Naive B cell (primary cell): ENCODE results near the gene KCNH1. TPM values are rescaled to one million over a fixed set of nuclear protein-coding genes. Genes with fewer than 3 reads are reported as not detected.
"Not testable (repeated sequence)": the region's sequence is repeated elsewhere in the genome, so short reads cannot be mapped to it uniquely, and the experiment has no call there.

Experiments
- ATAC-seq, 2 donors: fragments of 150-1000 bp; cut with Tn5 transposase; 2 replicates each; pipeline ENCODE4 v1.10.0; 2021; ENCODE audit warnings: low read depth in 2 of 2, mild to moderate bottlenecking in 2 of 2, moderate library complexity in 2 of 2
- DNase-seq: peaks from one replicate; pipeline ENCODE4 v3.0.0; 2022
- H3K27ac Mint-ChIP-seq, 6 donors: one replicate each; pipeline ENCODE4 v1.8.0; 2020 to 2022; ENCODE audit warnings: mild to moderate bottlenecking in 6 of 6, mixed read lengths in 6 of 6, moderate library complexity in 5 of 6, inconsistent platforms in 2 of 6
- H3K27me3 Mint-ChIP-seq, 3 donors: one replicate each; pipeline ENCODE4 v1.8.0; 2021 to 2022; ENCODE audit warnings: mixed read lengths in 3 of 3, mild to moderate bottlenecking in 1 of 3
- H3K36me3 Mint-ChIP-seq, 2 donors: one replicate each; pipeline ENCODE4 v1.8.0; 2020 to 2022; ENCODE audit warnings: mixed read lengths in 2 of 2, inconsistent platforms in 1 of 2, mild to moderate bottlenecking in 1 of 2
- H3K4me1 Mint-ChIP-seq, 3 donors: one replicate each; pipeline ENCODE4 v1.8.0; 2020 to 2022; ENCODE audit warnings: mixed read lengths in 3 of 3, inconsistent platforms in 1 of 3, mild to moderate bottlenecking in 1 of 3, moderate library complexity in 1 of 3
- H3K4me3 Mint-ChIP-seq, 8 donors: one replicate each; pipeline ENCODE4 v1.8.0; 2020 to 2022; ENCODE audit warnings: mild to moderate bottlenecking in 8 of 8, mixed read lengths in 8 of 8, moderate library complexity in 8 of 8, inconsistent platforms in 2 of 8
- H3K9me3 Mint-ChIP-seq, 7 donors: one replicate each; pipeline ENCODE4 v1.8.0; 2020 to 2022; ENCODE audit warnings: mixed read lengths in 7 of 7, mild to moderate bottlenecking in 5 of 7, inconsistent platforms in 2 of 7, moderate library complexity in 1 of 7
- polyA plus RNA-seq, 6 donors: library from polyadenylated mRNA; unstranded; fragments of 300-500 nt; fragmentation: Illumina TruSeq; gene quantifications; one replicate each; pipeline ENCODE4 v1.2.3, GENCODE V29; 2021; ENCODE audit warnings: low read depth in 6 of 6

KCNH1 gene
- polyA plus RNA-seq, 6 donors from 2014 or later = not detected

- Mint-ChIP-seq H3K36me3 (no peaks in the 10 kb centered on the region), H3K9me3 (peaks cover 0 to 15% (median 6%) of the 10 kb centered on the region in 7 donors), H3K27me3 (peaks cover 17 to 45% (median 28%) of the 10 kb centered on the region in 3 donors), H3K4me3 (no peak overlapping the region), H3K27ac (no peak overlapping the region), H3K4me1 (no peaks in the 10 kb centered on the region)
- DNase-seq (no peak), ATAC-seq (no peak)
These were observed 119.7 kb downstream of the KCNH1 start for GRCh38 chr1:211014275-211014674.

DNA sequence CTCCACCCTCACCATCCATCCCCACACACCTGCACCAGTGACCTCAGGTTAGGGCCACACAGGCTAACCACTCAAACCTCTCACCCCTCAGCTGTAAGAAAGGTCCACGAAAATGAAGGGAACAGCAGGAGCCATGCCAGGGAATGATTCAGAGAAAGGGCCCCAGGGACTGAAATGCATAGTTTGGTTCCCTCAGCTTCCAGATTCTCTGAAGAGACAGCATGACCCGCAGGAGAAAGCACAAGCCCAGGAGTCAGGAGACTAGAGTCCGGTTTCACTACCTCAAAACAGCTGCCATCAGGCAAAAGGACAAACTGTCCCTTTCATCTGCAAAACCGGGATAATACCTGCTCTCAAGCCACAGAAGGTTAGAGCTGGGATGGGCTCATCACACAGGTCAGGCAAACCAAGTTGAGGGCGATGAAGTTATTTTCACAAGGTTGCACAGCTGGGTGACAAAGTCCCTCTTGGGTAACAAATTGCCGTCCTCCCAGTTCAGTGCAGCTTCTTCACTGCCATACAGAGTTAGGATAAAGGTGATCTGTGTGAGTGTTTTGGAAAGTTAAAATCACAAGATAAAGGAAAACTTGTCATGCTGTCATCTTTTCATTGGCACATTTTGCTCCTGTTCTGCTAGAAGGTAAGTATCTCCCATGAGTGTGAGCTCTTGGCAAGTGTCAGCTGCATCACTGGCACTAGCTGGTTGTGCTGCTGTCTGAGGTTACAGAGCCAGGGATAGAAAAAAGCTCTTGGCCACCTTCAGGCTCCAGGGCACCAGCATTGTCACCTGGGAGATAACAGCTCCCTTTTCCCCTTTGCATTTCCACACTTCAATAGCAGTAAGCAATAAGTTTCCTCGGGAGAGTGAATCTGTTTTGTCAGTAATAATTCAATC lies 120.4 kb downstream of the KCNH1 start:
- Mint-ChIP-seq H3K27ac (no peak overlapping the region), H3K4me1 (no peaks in the 10 kb centered on the region), H3K4me3 (no peak overlapping the region), H3K27me3 (peaks cover 20 to 47% (median 32%) of the 10 kb centered on the region in 3 donors), H3K36me3 (no peaks in the 10 kb centered on the region), H3K9me3 (peaks cover 0 to 15% (median 5%) of the 10 kb centered on the region in 7 donors)
- no peak for ATAC-seq
- DNase-seq = no peak

DNA sequence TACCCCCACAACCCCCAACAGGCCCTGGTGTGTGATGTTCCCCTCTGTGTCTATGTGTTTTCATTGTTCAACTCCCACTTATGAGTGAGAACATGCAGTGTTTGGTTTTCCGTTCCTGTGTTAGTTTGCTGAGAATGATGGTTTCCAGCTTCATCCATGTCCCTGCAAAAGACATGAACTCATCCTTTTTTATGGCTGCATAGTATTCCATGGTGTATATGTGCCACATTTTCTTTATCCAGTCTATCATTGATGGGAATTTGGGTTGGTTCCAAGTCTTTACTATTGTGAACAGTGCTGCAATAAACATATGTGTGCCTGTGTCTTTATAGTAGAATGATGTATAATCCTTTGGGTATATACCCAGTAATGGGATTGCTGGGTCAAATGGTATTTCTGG lies 122.8 kb downstream of the KCNH1 start:
- H3K4me1 Mint-ChIP-seq, H3K27ac Mint-ChIP-seq, H3K4me3 Mint-ChIP-seq, DNase-seq, ATAC-seq, H3K36me3 Mint-ChIP-seq: not testable (repeated sequence)
- Mint-ChIP-seq H3K27me3 (peaks cover 15 to 37% (median 27%) of the 10 kb centered on the region in 3 donors), H3K9me3 (peaks cover 0 to 15% (median 4%) of the 10 kb centered on the region in 7 donors)

- ATAC-seq (no peak), DNase-seq (no peak)
- Mint-ChIP-seq H3K36me3 (no peaks in the 10 kb centered on the region), H3K27me3 (peaks cover 11 to 35% (median 25%) of the 10 kb centered on the region in 3 donors), H3K4me3 (no peak overlapping the region), H3K27ac (no peak overlapping the region), H3K4me1 (no peaks in the 10 kb centered on the region), H3K9me3 (peaks cover 0 to 15% (median 4%) of the 10 kb centered on the region in 7 donors)
These were observed 124.0 kb downstream of the KCNH1 start for GRCh38 chr1:211009944-211010343.

DNA sequence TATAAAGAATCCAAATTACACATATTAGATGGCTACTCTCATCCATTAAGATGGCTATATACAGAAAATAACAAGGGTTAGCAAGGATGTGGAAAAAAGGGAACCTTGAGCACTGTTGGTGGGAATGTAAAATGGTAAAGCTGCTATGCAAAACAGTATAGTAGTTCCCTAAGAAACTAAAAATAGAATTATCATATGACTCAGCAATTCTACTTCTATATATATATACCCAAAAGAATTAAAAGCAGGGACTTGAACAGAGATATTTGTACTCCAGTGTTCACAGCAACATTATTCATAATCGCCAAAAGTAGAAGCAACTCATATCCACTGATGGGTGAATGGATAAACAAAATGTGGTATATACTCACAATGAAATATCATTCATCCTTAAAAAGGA lies 126.1 kb downstream of the KCNH1 start:
- Mint-ChIP-seq H3K27me3 (peaks cover 16 to 22% (median 18%) of the 10 kb centered on the region in 3 donors), H3K36me3 (no peaks in the 10 kb centered on the region), H3K4me1 (no peaks in the 10 kb centered on the region), H3K4me3 (no peak overlapping the region), H3K27ac (no peak overlapping the region), H3K9me3 (peaks cover 0 to 15% (median 4%) of the 10 kb centered on the region in 7 donors)
- ATAC-seq (no peak), DNase-seq (no peak)

GRCh38 chr1:210995931-210996330 lies 138.0 kb downstream of the KCNH1 start:
- H3K4me3 Mint-ChIP-seq, DNase-seq, H3K36me3 Mint-ChIP-seq, ATAC-seq, H3K4me1 Mint-ChIP-seq, H3K27ac Mint-ChIP-seq: not testable (repeated sequence)
- peaks cover 2 to 19% (median 8%) of the 10 kb centered on the region in 7 donors for H3K9me3 Mint-ChIP-seq
- H3K27me3 Mint-ChIP-seq = peaks cover 16 to 33% (median 25%) of the 10 kb centered on the region in 3 donors

DNA sequence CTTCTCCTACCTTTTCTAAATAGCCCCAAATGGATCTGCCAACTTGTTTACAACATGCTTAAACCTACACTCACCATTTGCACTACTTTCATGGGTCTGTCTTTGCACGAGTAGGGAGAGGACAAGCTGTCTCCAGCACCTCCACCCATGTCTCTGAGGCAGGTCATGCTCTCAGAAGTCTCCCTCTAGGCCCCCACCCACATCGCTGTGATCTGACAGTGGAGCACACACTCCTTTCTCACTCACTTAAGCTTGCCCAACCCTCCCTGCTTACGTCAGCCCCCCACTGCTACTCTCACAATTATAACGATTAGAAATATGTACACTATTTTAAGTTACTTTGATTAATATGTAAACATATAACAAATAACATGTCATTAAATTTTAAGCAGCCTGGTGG lies 141.1 kb downstream of the KCNH1 start:
- ATAC-seq = no peak
- no peak for DNase-seq
- Mint-ChIP-seq H3K27me3 (peaks cover 13 to 38% (median 21%) of the 10 kb centered on the region in 3 donors), H3K4me3 (no peak overlapping the region), H3K27ac (no peak overlapping the region), H3K36me3 (no peaks in the 10 kb centered on the region), H3K9me3 (peaks cover 0 to 9% (median 3%) of the 10 kb centered on the region in 7 donors), H3K4me1 (no peaks in the 10 kb centered on the region)

DNA sequence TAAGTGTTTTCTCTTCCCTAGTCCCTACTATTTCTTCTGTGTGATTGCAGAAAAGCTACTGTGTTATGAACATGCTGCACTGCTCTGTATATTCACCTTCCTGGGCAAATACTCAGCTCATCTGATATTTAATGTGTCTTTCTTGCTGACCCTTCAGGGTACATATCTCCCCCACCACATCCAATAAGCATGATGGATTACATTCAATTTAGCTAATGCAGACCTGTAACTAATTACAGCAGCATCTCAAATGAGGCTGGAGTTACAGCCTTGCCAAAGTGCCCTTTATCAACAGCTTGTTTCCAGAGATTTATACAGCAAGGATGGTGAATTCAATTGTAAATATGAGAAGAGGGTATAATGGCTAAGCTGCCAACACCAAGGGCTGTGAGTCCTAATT lies 144.0 kb downstream of the KCNH1 start:
- H3K9me3 Mint-ChIP-seq = peaks cover 2 to 19% (median 7%) of the 10 kb centered on the region in 7 donors
- ATAC-seq (no peak), DNase-seq (no peak)
- no peaks in the 10 kb centered on the region for H3K4me1 Mint-ChIP-seq
- peaks cover 13 to 33% (median 21%) of the 10 kb centered on the region in 3 donors for H3K27me3 Mint-ChIP-seq
- no peaks in the 10 kb centered on the region for H3K36me3 Mint-ChIP-seq
- H3K27ac Mint-ChIP-seq = no peak overlapping the region
- no peak overlapping the region for H3K4me3 Mint-ChIP-seq

DNA sequence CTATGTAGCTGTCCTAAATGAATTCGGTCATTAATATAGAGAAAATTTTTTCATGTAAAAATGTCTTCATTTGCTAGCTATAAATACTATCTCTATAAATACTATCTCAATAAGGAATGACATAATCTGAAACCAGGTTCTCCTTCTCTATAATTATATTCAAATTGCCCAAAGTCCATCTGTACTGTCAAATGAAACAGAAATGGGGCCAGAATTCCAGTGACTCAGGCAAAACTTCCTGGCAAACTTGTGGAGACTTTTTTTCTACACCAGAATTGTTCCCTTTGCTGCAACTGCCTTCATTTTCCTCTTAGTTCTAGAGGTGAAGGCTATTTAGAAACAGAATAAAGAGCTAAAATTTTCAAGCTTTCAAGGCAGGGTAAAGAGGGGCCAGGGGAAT lies 152.5 kb downstream of the KCNH1 start:
- ATAC-seq = no peak
- Mint-ChIP-seq H3K36me3 (no peaks in the 10 kb centered on the region), H3K9me3 (peaks cover 4 to 28% (median 10%) of the 10 kb centered on the region in 7 donors)

GRCh38 chr1:210980082-210980481 lies 153.9 kb downstream of the KCNH1 start:
- H3K9me3 Mint-ChIP-seq = peaks cover 0 to 30% (median 7%) of the 10 kb centered on the region in 7 donors
- no peaks in the 10 kb centered on the region for H3K36me3 Mint-ChIP-seq
- DNase-seq (no peak), ATAC-seq (no peak)
- no peak overlapping the region for H3K4me3 Mint-ChIP-seq
- no peak overlapping the region for H3K27ac Mint-ChIP-seq
- no peaks in the 10 kb centered on the region for H3K4me1 Mint-ChIP-seq
- H3K27me3 Mint-ChIP-seq = no peaks in the 10 kb centered on the region

More for the DNA sequence above, 152.5 kb downstream of the KCNH1 start:
- Mint-ChIP-seq H3K4me1 (no peaks in the 10 kb centered on the region), H3K27me3 (peaks cover 0 to 5% (median 0%) of the 10 kb centered on the region in 3 donors), H3K4me3 (no peak overlapping the region), H3K27ac (no peak overlapping the region)
- no peak for DNase-seq

DNA sequence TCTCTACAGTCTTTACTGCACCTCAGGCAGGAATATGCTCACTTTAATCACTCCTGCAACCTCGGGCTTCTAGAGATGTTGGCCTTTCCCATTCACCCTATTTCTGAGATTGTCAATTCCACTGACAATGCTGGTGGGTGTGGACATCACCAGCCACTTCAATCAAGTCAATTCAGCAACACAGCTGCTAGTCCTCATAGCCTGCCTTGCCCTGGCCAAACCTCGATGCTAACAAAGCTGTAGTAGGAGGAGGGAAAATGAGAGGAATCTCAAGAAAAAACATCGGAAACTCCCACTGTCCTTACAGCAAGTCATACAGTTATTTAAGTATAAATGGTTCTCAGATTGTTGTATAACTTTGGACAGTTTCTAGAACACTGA lies 155.0 kb downstream of the KCNH1 start:
- Mint-ChIP-seq H3K4me3 (no peak overlapping the region), H3K36me3 (no peaks in the 10 kb centered on the region), H3K27ac (no peak overlapping the region), H3K27me3 (no peaks in the 10 kb centered on the region), H3K4me1 (no peaks in the 10 kb centered on the region), H3K9me3 (peaks cover 0 to 25% (median 7%) of the 10 kb centered on the region in 7 donors)
- ATAC-seq = no peak
- DNase-seq = no peak

DNA sequence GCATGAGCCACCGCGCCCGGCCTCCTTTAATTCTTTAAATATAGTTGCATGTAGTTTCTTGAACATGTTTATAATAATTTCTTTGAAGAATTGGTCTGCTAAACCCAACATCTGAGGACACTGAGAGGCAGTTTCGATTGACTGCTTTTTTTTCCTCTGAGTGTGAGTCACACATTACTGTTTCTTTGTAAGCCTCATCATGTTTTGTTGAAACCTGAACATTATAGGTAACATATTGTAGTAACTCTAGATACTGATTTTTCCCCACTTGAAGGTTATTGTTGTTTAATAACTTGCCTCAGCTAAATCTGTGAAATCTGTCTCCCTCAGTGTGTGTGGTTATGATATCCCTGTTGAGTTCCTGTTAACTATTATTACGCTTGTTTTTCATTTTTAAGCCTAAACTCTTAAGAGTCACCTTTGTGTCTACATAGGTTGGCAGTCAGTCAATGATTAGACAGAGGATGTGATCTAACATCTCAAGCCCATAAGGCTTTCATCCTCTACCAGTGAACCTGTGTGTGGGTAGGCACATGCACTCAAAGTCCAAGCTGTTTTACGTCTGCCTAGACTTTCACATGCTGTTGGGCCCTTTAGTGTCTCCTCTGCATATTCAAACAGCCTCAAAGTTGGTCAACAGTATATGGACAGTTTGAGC lies 155.5 kb downstream of the KCNH1 start:
- H3K27me3 Mint-ChIP-seq = no peaks in the 10 kb centered on the region
- H3K36me3 Mint-ChIP-seq = no peaks in the 10 kb centered on the region
- ATAC-seq (no peak), DNase-seq (no peak)
- peaks cover 0 to 25% (median 5%) of the 10 kb centered on the region in 7 donors for H3K9me3 Mint-ChIP-seq
- H3K4me3 Mint-ChIP-seq = no peak overlapping the region
- peak overlapping the region in 1 of 6 donors; percentile 16 for H3K27ac Mint-ChIP-seq
- H3K4me1 Mint-ChIP-seq = no peaks in the 10 kb centered on the region

- H3K36me3 Mint-ChIP-seq = no peaks in the 10 kb centered on the region
- no peaks in the 10 kb centered on the region for H3K4me1 Mint-ChIP-seq
- DNase-seq = no peak
- H3K27ac Mint-ChIP-seq = no peak overlapping the region
- H3K4me3 Mint-ChIP-seq = no peak overlapping the region
- no peak for ATAC-seq
- peaks cover 0 to 8% (median 6%) of the 10 kb centered on the region in 3 donors for H3K27me3 Mint-ChIP-seq
- H3K9me3 Mint-ChIP-seq = peaks cover 0 to 5% (median 0%) of the 10 kb centered on the region in 7 donors
These were observed 182.7 kb downstream of the KCNH1 start for GRCh38 chr1:210951279-210951678.
